ENCODE measurements around the gene CSH2. TPM values are rescaled to one million over a fixed set of nuclear protein-coding genes. Genes with fewer than 3 reads are reported as not detected.
A peak's percentile ranks its signal among the peaks of the same experiment; 100 is the strongest.

CSH2 gene
- total RNA-seq, 5 donors from 2014 or later (not counting 1 experiment from before 2014, with no cell fraction given) = not detected

GRCh38 chr17:63840591-63841349 lies 32.7 kb downstream of the CSH2 start:
- peak overlapping the region; percentile 92 to 94 (median 94) for H3K4me3 Mint-ChIP-seq
- H3K9me3 Mint-ChIP-seq = no peaks in the 10 kb centered on the region
- ChIA-PET CTCF (interaction anchor here (0.7 to 1.0 kb wide), 4 partner anchors 8 to 243 kb away, joined by 3 to 4 read pairs (median 3); no protein-coding TSS in a partner anchor), POLR2A (interaction anchor here (0.6 kb wide), 2 partner anchors 22 to 64 kb away, joined by 3 read pairs; no protein-coding TSS in a partner anchor)
- Histone ChIP-seq H3K27ac (ENCODE audit: low read length) (peak overlapping the region; percentile 55), H3K27me3 (replicated peaks in 1 of 2; ENCODE audit: control insufficient read depth in 2 of 2, extremely low read depth in 1 of 2, insufficient read depth in 2 of 2, low read length in 1 of 2) (no peaks in the 10 kb centered on the region), H3K36me3 (ENCODE audit: control insufficient read depth in 2 of 2, extremely low read depth in 1 of 2, insufficient read depth in 1 of 2, low read length in 1 of 2) (peaks cover 0 to 25% of the 10 kb centered on the region in 2 donors), H3K4me3 (ENCODE audit: control insufficient read depth in 1 of 2, extremely low read depth in 1 of 2, low read length in 1 of 2) (peak overlapping the region; percentile 93 to 94), H3K4me1 (ENCODE audit: control insufficient read depth in 1 of 2, extremely low read depth in 1 of 2, insufficient read depth in 2 of 2, low read length in 2 of 2) (peaks cover 30 to 64% of the 10 kb centered on the region in 2 experiments), H3K9me3 (no peaks in the 10 kb centered on the region)
- peaks cover 40 to 56% (median 45%) of the 10 kb centered on the region in 3 donors for H3K4me1 Mint-ChIP-seq
- H3K27me3 Mint-ChIP-seq = no peaks in the 10 kb centered on the region
- 63% methylated on average over 3 of the region's 4 CpGs for WGBS (ENCODE audit: insufficient coverage)
- peaks cover 7% of the 10 kb centered on the region for H3K36me3 Mint-ChIP-seq
- no peak for DNase-seq
- H3K27ac Mint-ChIP-seq = peak overlapping the region; percentile 92
- ATAC-seq (replicated peaks in 1 of 4) = no peak

- peaks cover 54 to 62% (median 55%) of the 10 kb centered on the region in 3 donors for H3K4me1 Mint-ChIP-seq
- ChIA-PET CTCF (interaction anchor here in 1 of 2 donors (0.6 kb wide), 1 partner anchor 123 kb away, joined by 3 read pairs; no protein-coding TSS in a partner anchor), POLR2A (interaction anchor here (0.5 to 0.6 kb wide), 4 partner anchors 11 to 1662 kb away, joined by 3 to 8 read pairs (median 5); partner anchors contain the start of gene FTSJ3 (in 1 of the 2))
- peak overlapping the region; percentile 78 to 90 for H3K27ac Mint-ChIP-seq
- H3K4me3 ChIP-seq (ENCODE audit: control insufficient read depth in 1 of 2, extremely low read depth in 1 of 2, low read length in 1 of 2) = peak overlapping the region; percentile 18 to 29
- H3K4me1 ChIP-seq (ENCODE audit: control insufficient read depth in 1 of 2, extremely low read depth in 1 of 2, insufficient read depth in 2 of 2, low read length in 2 of 2) = peaks cover 30 to 76% of the 10 kb centered on the region in 2 experiments
- peak overlapping the region; percentile 49 for H3K27ac ChIP-seq (ENCODE audit: low read length)
- peaks cover 21% of the 10 kb centered on the region for H3K36me3 Mint-ChIP-seq
- H3K9me3 ChIP-seq = no peaks in the 10 kb centered on the region
- H3K9me3 Mint-ChIP-seq = no peaks in the 10 kb centered on the region
- H3K27me3 ChIP-seq (replicated peaks in 1 of 2; ENCODE audit: control insufficient read depth in 2 of 2, extremely low read depth in 1 of 2, insufficient read depth in 2 of 2, low read length in 1 of 2) = no peaks in the 10 kb centered on the region
- no peak for DNase-seq
- H3K27me3 Mint-ChIP-seq = no peaks in the 10 kb centered on the region
- 73% methylated on average over 4 of the region's 7 CpGs for WGBS (ENCODE audit: insufficient coverage)
- H3K36me3 ChIP-seq (ENCODE audit: control insufficient read depth in 2 of 2, extremely low read depth in 1 of 2, insufficient read depth in 1 of 2, low read length in 1 of 2) = peaks cover 4 to 46% of the 10 kb centered on the region in 2 donors
- no peak for ATAC-seq (replicated peaks in 1 of 4)
- H3K4me3 Mint-ChIP-seq = peak overlapping the region; percentile 47 to 92 (median 50)
Measured at GRCh38 chr17:63838631-63839171, 34.8 kb downstream of the CSH2 start.

GRCh38 chr17:63837962-63838600 lies 35.4 kb downstream of the CSH2 start:
- DNase-seq = no peak
- H3K27me3 ChIP-seq (replicated peaks in 1 of 2; ENCODE audit: control insufficient read depth in 2 of 2, extremely low read depth in 1 of 2, insufficient read depth in 2 of 2, low read length in 1 of 2) = no peaks in the 10 kb centered on the region
- H3K4me3 Mint-ChIP-seq = peak overlapping the region in 1 of 3 donors; percentile 92
- peaks cover 4 to 52% of the 10 kb centered on the region in 2 donors for H3K36me3 ChIP-seq (ENCODE audit: control insufficient read depth in 2 of 2, extremely low read depth in 1 of 2, insufficient read depth in 1 of 2, low read length in 1 of 2)
- peak overlapping the region; percentile 70 to 82 for H3K27ac Mint-ChIP-seq
- ATAC-seq (replicated peaks in 1 of 4) = no peak
- CTCF ChIA-PET = no interaction called here
- peaks cover 51 to 61% (median 52%) of the 10 kb centered on the region in 3 donors for H3K4me1 Mint-ChIP-seq
- WGBS (ENCODE audit: insufficient coverage) = 88% methylated on average over 3 of the region's 5 CpGs
- H3K4me3 ChIP-seq (ENCODE audit: control insufficient read depth in 1 of 2, extremely low read depth in 1 of 2, low read length in 1 of 2) = no peak overlapping the region
- H3K36me3 Mint-ChIP-seq = peaks cover 26% of the 10 kb centered on the region
- H3K9me3 Mint-ChIP-seq = no peaks in the 10 kb centered on the region
- POLR2A ChIA-PET = no interaction called here
- no peaks in the 10 kb centered on the region for H3K9me3 ChIP-seq
- H3K4me1 ChIP-seq (ENCODE audit: control insufficient read depth in 1 of 2, extremely low read depth in 1 of 2, insufficient read depth in 2 of 2, low read length in 2 of 2) = peaks cover 28 to 70% of the 10 kb centered on the region in 2 experiments
- H3K27ac ChIP-seq (ENCODE audit: low read length) = peak overlapping the region; percentile 49
- no peaks in the 10 kb centered on the region for H3K27me3 Mint-ChIP-seq

GRCh38 chr17:63837480-63837879 lies 36.0 kb downstream of the CSH2 start:
- Histone ChIP-seq H3K27me3 (replicated peaks in 1 of 2; ENCODE audit: control insufficient read depth in 2 of 2, extremely low read depth in 1 of 2, insufficient read depth in 2 of 2, low read length in 1 of 2) (no peaks in the 10 kb centered on the region), H3K27ac (ENCODE audit: low read length) (no peak overlapping the region), H3K36me3 (ENCODE audit: control insufficient read depth in 2 of 2, extremely low read depth in 1 of 2, insufficient read depth in 1 of 2, low read length in 1 of 2) (peaks cover 4 to 58% of the 10 kb centered on the region in 2 donors), H3K9me3 (no peaks in the 10 kb centered on the region), H3K4me1 (ENCODE audit: control insufficient read depth in 1 of 2, extremely low read depth in 1 of 2, insufficient read depth in 2 of 2, low read length in 2 of 2) (peaks cover 28 to 72% of the 10 kb centered on the region in 2 experiments), H3K4me3 (ENCODE audit: control insufficient read depth in 1 of 2, extremely low read depth in 1 of 2, low read length in 1 of 2) (no peak overlapping the region)
- no peak for ATAC-seq (replicated peaks in 1 of 4)
- Mint-ChIP-seq H3K27ac (no peak overlapping the region), H3K4me3 (no peak overlapping the region), H3K9me3 (no peaks in the 10 kb centered on the region), H3K4me1 (peaks cover 52 to 62% (median 52%) of the 10 kb centered on the region in 3 donors), H3K27me3 (no peaks in the 10 kb centered on the region), H3K36me3 (peaks cover 26% of the 10 kb centered on the region)
- no peak for DNase-seq
- 98% methylated on average over 9 of the region's 12 CpGs for WGBS (ENCODE audit: insufficient coverage)
- ChIA-PET POLR2A (no interaction called here), CTCF (no interaction called here)

DNA sequence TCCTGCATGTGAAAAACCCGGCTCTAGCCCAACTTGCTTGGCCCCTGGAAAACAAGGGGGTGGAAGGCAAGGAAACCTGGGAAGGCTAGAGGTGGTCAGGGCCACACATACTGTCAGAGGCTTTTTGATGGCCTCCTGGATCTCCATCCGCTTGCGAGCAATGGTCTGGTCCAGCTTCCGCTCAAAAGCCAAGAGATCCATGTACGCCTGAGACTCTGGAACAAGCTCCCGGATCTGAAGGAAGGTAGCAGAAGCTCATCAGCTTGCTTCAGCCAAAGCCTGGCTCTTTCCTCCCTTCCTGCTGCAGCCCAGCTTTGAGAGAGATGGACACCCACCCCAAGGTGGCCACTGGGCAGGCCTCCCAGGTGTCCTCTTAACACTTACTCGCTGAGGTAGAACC lies 36.7 kb downstream of the CSH2 start:
- no peak for DNase-seq
- Mint-ChIP-seq H3K4me3 (no peak overlapping the region), H3K36me3 (peaks cover 32% of the 10 kb centered on the region), H3K9me3 (no peaks in the 10 kb centered on the region), H3K4me1 (peaks cover 57 to 68% (median 58%) of the 10 kb centered on the region in 3 donors), H3K27ac (peak overlapping the region; percentile 52), H3K27me3 (no peaks in the 10 kb centered on the region)
- Histone ChIP-seq H3K4me1 (ENCODE audit: control insufficient read depth in 1 of 2, extremely low read depth in 1 of 2, insufficient read depth in 2 of 2, low read length in 2 of 2) (peaks cover 31 to 75% of the 10 kb centered on the region in 2 experiments), H3K4me3 (ENCODE audit: control insufficient read depth in 1 of 2, extremely low read depth in 1 of 2, low read length in 1 of 2) (no peak overlapping the region), H3K27me3 (replicated peaks in 1 of 2; ENCODE audit: control insufficient read depth in 2 of 2, extremely low read depth in 1 of 2, insufficient read depth in 2 of 2, low read length in 1 of 2) (no peaks in the 10 kb centered on the region), H3K36me3 (ENCODE audit: control insufficient read depth in 2 of 2, extremely low read depth in 1 of 2, insufficient read depth in 1 of 2, low read length in 1 of 2) (peaks cover 8 to 65% of the 10 kb centered on the region in 2 donors), H3K27ac (ENCODE audit: low read length) (no peak overlapping the region), H3K9me3 (no peaks in the 10 kb centered on the region)
- ChIA-PET POLR2A (no interaction called here), CTCF (no interaction called here)
- 100% methylated on average over 7 of the region's 7 CpGs for WGBS (ENCODE audit: insufficient coverage)
- no peak for ATAC-seq (replicated peaks in 1 of 4)

- no peaks in the 10 kb centered on the region for H3K27me3 ChIP-seq (replicated peaks in 1 of 2; ENCODE audit: control insufficient read depth in 2 of 2, extremely low read depth in 1 of 2, insufficient read depth in 2 of 2, low read length in 1 of 2)
- H3K4me1 Mint-ChIP-seq = peaks cover 57 to 69% (median 61%) of the 10 kb centered on the region in 3 donors
- peaks cover 26 to 75% of the 10 kb centered on the region in 2 experiments for H3K4me1 ChIP-seq (ENCODE audit: control insufficient read depth in 1 of 2, extremely low read depth in 1 of 2, insufficient read depth in 2 of 2, low read length in 2 of 2)
- H3K36me3 ChIP-seq (ENCODE audit: control insufficient read depth in 2 of 2, extremely low read depth in 1 of 2, insufficient read depth in 1 of 2, low read length in 1 of 2) = peaks cover 11 to 80% of the 10 kb centered on the region in 2 donors
- WGBS (ENCODE audit: insufficient coverage) = 98% methylated on average over 6 of the region's 9 CpGs
- H3K27me3 Mint-ChIP-seq = no peaks in the 10 kb centered on the region
- peak overlapping the region; percentile 34 for H3K27ac ChIP-seq (ENCODE audit: low read length)
- peaks cover 46% of the 10 kb centered on the region for H3K36me3 Mint-ChIP-seq
- H3K9me3 ChIP-seq = no peaks in the 10 kb centered on the region
- DNase-seq (no peak), ATAC-seq (replicated peaks in 1 of 4) (no peak)
- no peaks in the 10 kb centered on the region for H3K9me3 Mint-ChIP-seq
- peak overlapping the region; percentile 80 to 82 for H3K27ac Mint-ChIP-seq
- POLR2A ChIA-PET = interaction anchor here in 1 of 2 donors (0.5 kb wide), 1 partner anchor 8 kb away, joined by 8 read pairs; no protein-coding TSS in a partner anchor
- CTCF ChIA-PET = interaction anchor here (0.7 to 1.2 kb wide), 5 partner anchors 11 to 144 kb away, joined by 3 to 5 read pairs (median 3); partner anchors contain the start of genes CCDC47 (in 1 of the 2) and DDX42 (in 1 of the 2)
- H3K4me3 Mint-ChIP-seq = peak overlapping the region in 1 of 3 donors; percentile 24
- no peak overlapping the region for H3K4me3 ChIP-seq (ENCODE audit: control insufficient read depth in 1 of 2, extremely low read depth in 1 of 2, low read length in 1 of 2)
Measured at GRCh38 chr17:63835167-63835720, 38.2 kb downstream of the CSH2 start.

Data from T-cell (primary cell).